ENCODE data around the gene ARVCF.

The ARVCF gene

DNA sequence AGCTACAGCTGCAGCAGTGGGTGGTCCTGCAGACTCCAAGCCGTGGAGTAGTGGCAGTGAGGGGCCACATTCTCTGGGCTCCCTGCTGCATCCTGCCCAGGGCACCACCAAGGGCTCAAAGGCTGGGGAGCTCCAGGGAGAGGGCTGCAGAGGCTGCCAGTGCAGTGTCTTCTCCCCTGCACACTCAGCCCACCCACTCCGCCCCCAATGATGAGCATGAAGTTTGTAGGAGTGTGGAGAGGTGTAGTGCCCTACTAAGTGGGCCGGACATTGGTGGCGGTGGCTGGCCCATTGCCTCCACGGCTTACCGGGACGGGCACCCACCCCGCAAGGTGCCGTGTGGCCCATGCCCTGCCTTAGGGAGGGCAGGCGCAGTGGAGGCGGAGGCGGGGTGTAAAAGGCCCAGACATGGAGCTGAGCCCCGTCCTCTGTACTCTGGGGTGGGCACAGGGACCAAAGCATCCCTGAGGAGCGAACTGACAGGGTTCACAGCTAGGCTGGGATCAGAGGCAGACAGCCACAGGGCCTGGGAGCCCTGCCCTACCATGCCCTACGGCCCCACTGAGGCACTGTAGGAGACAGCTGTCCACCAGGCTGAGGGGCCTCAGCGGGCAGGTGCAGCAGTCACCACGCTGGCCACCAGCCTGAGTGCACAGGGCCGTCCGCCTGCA, 18.9 kb downstream of the ARVCF start:
- DNase-seq, result no peak

DNA sequence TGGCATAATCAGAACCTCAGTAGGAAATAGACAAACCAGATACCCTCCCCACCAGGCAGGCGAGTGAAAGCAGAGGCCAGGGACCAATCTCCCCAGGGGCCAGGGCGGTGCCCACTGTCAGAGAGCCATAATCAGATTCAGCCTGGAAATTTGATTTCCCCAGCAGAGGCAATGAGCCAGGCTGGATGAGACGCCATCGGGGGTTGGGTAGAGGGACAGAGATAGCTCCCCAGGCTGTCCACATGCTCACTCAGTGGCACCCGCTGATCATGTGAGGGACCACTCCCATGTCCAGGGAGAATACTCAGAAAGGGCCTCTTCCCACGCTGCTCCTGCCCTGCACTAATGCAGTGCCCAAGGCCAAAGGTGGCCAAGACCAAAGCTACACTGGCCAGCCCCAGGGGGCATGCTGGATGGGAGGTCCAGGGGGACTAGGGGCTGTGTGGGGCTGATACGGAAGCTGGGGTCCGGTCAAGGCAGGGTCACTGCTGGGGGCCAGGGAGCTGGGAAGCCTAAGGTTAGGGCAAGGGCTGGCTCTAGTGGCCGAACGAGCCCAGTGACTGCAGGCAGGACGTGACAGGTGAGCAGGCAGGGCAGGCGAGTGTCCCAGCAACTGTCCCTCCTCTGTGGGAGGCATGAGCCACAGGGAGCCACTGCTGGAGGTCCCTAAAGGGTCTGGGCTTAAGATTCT, 19.8 kb downstream of the ARVCF start:
- DNase-seq, result no peak

DNA sequence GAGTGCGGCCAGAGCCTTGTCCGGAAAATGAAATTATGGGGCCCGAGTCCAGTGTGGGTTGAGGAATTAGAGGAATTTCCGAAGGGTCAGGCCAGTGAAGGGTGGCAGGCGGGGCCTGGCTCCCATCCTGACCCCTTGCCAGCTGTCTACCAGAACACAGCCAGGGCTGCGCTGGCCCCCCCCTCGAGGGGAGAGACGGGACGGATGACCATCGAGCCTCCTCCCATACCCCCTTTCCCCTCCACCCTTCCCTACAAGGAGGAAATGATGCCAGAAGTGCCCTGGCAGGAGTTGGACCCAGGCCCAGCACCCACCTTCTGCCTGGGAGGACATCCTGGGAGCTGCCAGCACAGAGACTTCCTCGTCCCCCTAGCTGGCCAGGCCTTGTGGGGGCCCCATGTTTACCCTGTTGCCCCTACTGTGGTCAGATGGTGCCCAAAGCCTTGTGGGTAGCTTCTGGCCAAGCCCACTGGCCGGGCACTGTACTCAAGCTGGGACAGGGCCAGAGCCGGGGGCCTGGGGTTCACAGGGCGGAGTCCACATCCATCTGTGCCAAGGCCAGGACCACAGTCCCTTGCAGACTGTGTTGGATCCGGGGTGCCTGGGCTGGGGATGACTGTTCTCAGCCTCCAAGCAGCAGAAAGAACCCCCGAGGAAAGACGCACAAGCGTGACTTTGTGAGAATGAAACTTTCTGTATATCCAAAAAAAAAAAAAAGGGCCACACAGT, 20.8 kb downstream of the ARVCF start:
- DNase-seq, result no peak

DNA sequence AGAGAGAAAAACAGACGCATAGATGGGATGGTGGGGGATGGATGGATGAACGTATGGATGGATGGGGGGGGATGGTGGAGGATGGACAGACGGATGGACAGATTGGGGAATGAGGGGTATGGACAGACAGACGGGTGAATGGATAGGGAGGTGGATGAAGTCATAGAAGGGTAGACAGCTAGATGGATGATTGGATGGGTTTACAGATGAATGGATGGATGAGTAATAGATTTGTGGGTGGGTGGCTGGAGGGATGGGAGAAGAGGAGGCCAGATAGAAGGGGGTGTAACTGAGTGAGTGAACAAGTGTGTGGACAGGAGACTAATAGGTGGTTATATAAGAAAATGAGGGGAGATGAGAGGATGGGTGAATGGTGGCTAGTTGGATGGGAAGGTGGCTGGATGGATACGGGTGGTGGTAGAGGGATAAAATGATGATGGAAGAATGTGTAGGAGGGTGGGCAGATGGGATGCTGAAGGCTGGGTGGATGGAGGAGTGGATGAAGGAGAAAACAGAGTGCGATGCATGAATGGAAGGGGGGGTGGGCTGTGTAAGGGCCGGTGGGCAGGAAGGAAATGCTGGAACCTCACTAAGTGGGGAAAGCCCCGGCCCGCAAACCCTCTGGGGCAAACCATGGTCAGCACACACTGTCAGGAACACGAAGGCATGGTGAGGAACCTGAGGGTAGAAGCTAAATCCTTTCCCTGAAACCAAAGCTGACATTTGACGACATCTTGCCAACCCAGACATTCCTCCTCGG, 21.6 kb downstream of the ARVCF start:
- no peak for DNase-seq

DNA sequence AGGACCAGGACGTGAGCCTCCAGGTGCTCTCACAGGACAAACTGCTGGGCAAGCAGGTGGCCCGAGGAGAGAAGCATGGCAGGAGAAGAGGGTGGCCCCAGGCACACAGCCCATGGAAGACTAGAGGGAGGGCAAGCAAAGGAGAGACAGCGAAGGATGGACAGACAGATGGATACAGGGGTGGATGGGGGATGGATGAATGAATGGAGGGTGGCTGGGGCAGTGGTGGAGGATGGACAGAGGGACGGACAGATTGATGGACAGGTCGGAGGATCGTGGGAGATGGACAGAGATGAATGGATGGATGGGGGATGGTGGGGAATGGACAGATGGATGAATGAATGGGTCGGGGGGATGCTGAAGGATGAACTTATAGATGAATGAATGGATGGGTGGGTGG, 22.7 kb downstream of the ARVCF start:
- no peak for DNase-seq

DNA sequence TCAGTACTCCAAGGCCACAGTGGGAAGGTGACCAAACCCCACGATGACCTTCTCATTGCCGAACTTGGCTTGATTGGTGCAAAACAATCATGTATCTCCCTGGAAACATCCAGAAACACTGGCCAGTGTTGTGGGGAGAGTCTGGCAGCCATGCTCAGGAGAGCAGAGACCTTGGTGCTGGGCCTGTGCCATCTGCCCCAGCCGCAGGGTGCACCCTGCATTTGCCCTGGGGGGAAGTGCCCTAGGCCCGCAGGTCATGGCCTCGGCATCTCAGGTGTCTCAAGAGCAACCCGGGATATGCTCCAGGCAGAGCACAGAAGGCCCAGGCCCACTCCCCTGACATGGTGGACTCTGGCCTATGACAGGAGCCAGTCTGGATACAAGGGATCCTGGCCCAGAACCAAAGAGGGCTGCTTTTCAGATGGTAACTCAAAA, 23.7 kb downstream of the ARVCF start:
- DNase-seq, result no peak

DNA sequence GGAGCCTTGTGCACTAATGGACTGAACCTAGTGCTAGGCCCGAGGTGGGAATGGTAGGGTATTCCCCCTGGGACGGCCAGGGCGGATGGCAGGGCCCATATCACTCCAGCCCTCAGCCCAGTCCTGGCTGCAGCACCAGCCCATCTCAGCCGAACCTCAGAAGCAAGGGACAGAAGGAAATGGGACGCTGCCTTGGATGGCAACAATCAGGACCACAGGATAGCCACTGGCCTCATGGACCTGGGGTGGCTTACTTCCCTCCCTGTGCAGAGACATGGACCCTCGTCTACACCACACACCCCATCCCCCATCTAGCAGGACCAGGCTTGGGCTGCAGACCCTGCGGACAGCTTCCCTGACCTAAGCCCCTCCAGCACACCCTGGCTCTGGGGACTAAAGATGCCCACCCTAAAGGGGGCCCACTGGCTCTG, 24.1 kb downstream of the ARVCF start:
- DNase-seq, result no peak

DNA sequence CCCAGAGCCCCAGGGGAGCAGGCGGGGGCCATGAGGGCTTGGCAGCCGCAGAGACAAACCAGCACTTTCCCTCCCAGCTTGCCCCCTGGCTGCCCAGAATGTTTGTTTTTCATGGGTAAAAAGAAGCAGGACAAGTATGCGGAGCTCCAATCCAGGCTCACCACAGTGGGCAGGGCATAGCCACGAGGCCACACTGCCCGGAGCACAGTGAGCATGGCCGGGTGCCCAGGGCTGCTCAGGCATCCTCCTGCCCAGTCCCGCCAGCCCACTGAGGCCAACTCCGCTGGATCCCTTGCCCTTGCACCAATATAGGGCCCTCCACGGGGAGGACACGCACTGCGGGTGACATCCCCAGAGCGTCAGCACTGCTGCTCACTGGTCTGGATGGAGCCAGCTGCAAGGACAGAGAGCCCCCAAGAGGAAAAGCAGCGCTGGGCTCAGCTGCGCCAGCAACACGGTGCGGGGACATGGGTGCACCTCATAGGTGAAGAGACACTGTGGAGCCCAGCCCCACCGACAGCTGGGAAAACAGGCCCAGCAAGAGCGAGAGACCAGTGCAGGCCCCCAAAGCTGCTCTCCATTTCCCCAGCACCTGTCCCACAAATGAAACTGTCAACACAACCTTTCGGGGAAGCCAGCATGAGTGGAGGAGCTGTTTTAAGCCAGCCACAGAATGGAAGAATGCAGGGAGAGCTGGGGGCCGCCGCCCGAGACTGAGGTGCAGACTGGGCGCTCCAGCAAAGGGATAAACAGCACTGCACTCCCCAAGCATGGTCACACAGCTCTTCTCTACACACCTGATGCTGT, 24.8 kb downstream of the ARVCF start:
- DNase-seq, result no peak

DNA sequence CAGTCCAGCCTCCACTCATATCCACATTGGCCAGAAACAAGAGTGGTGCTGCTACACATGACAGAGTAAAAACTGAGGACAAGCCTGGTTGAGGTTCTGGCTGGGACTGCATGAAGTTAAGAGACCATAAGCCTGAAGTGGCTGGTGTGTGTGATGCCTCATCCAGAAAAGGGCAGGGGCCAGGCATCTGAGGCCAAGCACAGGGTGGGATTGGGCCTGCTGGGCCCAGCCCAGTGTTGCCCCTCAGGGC, 25.3 kb downstream of the ARVCF start:
- DNase-seq, result no peak

DNA sequence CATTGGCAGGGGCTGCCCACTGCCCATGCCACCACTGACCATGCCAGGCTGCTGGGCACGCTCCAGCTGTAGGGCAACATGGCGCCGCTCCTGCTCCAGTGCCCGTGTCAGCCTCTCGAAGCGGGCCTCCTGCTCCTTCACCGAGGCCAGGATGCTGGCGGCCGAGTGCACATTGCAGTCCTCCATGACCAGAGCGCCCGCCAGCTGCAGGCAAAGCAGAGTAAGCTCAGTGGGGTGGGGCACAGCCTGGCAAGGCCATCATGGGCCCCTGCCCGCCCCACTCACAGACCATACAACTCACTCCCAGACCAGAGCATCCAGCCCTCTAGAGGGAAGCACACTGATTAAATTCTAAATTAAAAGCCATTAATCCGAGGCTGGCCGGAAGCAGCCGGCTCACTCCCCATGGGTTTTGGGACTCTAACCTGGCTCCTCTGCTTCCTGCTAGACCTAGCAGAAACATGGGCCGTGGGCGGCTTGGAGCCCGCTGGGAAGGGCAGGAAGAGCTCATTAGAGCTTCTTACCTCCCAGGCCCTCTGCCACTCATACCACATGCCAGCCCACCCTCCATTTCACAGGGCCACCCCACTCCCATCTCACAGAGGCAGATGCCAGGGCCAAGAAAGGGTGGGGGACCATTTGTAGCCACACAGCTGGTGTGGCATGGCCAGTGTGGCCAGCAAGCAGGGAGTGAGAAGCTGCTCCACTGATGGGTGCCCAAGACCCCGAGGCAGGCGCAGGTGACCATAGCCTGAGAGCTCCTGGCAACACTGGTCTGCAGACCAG, 25.8 kb downstream of the ARVCF start:
- no peak for DNase-seq

DNA sequence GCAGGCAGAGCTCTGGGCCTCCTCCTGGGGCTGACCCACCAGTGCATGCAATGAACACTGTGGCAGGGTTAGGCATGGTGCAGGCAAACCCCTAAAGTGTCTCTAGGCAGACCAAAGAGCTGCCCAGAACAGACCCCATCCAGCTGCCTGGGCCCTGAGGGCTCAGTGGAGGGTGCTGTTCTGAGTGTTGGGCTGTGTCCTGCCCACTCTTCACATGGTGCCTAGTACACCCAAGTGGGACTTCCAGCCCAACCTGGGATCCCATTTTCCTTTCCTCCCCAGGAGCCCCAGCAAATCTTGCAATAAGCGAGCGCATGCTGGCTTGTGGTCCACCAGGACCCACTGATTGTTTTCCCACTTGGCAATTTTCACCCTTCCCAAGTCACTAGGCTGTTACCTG, 26.4 kb downstream of the ARVCF start:
- DNase-seq, result no peak

DNA sequence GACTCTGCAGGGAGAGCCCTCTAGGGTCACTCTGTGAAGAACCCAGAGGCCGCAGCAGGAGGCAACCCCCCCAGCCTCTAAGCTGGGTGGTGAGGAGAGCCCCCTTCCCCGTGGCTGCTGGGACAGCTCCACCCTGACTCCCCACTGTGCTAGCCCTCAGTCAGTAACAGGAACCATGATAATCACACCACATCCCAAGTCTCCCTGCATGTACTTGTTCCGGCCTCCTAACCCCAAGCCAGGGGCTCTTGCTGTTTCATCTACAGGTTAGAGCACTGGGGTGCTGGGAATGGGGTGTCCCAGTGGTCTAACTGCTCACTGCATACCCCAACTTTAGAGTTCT, 26.9 kb downstream of the ARVCF start:
- no peak for DNase-seq

DNA sequence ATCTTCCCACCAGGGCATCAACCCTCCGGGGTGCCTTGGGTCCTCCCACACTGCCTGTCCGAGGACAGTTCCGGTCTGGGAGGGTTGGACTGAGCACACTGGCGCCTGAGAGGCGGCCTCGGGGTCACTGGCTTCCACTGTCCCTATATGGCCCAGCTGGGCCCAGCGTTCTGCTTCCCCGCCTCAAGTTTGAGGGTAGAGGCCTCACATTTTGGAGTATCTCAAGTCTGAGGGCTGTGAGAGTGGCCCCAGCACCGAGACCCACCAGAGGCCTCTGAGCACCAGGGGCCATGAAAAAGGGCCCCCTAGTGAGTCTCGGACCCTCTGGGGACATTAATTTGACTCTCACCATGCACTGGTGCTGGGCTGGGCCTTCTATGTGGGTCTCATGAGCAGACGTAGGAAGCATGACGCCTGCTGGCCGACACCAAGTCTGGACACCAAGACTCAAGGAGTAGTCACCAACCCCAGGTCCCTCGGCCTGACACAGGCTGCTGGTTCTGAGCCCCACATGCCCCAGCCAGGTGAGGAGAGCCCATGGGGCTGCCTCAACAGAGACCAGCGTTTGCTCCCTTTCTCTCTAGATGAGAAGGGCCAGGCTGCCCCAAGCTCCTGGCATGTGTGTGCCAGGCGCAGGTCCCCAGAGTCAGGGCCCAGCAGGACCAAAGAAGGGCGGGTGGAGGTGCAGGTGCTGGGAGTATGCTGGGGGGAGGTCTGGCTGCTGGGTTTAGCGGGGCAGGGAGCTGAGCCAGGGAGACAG, 27.5 kb downstream of the ARVCF start:
- DNase-seq, result no peak

DNA sequence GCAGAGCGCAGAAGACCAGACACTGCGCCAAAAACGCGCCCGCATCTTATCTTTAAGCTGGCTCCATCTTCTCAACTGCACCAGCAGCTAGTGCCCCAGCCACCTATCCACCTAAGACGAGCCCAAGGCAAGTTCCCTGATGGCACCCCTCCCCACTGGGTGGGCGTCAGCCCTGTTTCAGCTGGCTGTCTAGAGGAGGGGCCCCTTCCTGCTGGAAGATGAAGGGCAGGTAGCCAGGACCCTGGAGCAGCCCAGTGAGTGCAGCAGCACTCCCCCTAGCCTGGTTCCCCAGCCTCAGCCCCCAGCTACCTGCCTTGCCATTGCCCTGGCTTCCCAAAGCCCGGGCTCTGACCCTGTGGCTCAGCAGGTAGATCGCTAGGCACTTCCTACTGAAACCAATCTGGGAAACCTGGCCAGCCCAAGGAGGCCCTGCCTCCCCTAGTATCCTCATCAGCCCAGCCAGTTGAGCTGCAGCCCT, 28.3 kb downstream of the ARVCF start:
- no peak for DNase-seq

DNA sequence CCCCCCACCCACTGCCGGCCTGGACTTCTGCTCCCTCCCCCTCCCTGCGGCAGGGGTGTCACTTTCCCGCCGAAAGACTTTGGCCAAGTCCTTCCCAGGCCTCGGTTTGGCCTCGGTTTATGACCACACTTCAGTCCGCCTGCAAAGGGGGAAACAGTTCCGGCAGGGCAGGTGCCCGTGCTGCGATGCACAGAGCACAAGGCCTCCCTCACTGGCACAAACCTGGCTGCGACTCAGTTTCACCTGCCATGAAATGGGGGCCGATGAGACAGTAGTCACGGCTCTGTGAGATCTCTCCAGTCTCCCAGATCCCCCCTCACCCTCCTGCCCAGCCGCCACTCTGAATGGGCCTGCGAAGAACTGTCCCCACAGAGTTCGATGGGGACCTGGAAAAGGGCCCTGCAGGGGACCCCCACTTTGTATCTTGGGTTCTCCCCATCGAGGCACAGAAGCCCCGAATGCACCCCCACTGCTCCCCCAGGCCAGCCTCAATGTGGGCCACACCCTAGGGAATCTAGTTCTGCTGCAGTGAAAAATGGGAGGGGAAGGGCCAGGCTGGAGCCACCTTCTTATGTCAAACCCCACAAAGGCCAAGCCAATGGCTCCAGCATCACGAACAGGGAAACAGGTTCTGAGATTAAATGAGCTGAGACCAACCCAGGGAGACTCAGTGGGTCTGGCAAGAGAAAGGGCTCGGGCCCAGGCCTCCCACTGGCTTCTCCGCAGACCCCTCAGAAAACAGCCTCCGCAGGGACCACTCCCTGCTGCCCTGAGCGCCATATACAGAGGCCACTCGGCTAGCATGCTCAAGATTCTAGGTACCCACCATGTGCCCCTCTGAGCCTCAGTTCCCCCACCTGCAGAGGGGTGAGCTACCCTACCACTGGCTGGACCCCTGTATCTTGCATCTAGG, 29.0 kb downstream of the ARVCF start:
- no peak for DNase-seq

DNA sequence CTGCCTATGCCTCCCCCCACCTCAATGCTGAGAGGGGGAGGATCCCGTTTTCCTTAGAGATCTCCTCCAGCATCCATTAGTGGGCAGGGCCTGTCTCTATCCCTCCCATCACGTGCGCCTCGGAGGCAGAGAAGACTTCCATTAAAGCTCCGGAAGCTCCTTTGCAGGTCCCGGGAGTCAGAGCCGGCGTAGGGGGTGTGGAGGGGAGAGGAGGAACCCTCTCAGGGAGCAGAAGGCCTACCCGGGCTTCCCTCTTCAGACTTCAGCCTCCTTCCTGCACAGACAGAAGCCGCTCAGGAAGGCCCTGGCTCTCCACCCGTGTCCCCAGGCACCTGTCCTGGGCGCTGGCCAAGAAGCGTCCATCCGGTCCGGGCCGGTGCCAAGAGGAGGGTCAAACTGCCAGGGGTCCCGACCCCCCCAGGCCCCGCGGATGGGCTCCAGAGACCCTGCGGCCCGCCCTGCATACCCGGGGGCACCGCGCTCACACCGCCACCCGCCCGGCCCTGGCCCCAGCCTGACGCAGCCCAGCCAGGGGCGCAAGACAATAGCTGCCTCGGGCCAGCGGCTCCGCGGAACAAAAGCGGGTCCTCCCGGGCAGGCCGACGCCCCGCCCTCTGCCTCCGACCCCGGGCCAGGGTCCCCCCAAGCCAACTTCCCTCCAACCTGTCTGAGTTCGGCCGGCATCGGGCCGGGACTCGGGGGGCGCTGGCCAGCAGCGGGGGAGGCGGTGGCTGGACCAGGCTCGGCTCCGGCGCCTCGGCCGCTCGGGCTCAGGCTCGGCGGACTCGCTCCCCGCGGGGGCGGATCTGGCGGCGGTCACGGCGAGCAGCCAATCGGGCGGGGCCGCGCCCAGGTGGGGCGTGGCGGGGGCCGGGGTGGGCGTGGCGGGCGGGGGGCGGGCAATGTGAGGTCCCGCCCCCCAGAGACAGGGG, 29.9 kb downstream of the ARVCF start:
- DNase-seq, result peak; percentile 84 to 96 (median 93)

DNA sequence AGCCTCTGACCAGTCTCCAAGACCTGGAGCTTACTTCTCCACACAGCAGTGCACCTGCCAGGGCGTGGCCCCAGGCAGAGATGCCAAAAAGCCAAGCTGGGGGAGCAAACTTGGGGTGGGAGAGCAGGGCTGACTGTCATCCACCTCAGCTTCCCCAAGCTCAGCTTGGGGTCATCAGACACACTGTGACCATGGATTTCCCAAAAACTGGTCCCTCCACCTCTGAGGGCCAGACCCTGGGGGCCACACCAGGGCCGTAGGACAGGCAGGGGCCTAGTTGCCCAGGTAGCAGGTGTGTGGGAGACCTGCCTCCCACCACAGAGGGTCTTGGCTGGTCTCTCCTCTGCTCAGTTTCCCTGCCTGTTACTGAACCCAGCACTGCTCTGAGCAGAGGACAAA, 30.6 kb downstream of the ARVCF start:
- DNase-seq, result no peak

DNA sequence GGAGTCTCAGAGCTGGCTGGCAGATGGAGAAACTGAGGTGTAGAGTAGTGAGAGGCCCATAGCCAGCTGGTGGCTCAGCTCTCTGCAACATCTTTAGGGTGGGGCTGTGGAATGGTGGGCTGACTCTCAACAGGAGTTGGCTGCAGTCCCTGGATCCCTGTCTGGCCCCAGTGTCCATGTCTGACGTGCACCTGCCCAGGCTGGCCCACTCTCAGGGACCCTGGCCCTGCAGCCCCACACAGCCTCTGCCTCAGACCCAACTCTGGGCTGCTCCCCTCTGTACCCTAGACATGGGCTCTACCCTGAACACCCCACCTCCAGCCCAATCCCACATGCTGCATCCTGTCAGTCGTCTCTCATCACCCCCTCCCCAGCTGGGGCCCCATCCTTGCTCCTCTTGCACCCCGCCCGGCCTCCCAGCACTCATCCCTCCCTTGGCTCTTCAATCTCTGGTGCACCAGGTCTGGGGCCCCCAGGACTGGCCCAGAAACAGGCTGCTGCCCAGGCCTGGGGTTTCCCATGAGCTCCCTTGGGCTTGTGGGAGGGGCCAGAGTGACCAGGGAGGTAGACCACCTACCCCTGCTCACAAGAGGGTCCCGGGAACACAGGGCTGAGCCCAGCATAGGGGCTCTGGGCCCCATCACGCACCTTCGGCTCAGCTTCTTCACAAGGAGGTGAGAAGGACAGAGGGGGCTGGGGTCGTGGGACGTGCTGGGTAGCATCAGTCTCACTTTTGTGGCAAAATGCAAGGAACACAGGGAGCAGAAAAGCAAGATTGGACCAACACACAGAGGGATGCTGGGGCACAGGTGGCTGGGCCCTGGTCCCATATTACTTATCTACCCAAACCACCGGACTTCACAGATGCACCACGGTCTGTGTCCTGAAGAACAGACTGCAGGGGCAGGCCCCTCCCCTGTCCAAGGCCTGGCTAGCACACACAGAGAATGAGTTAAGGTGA, 31.5 kb downstream of the ARVCF start:
- DNase-seq, result no peak
